ENCODE data around the gene BDKRB2. TPM values are rescaled to one million over a fixed set of nuclear protein-coding genes. Genes with fewer than 3 reads are reported as not detected.

BDKRB2 gene
- total and polyA plus RNA-seq, 9 donors = 0.40 to 3.3 (median 1.9) TPM

DNA sequence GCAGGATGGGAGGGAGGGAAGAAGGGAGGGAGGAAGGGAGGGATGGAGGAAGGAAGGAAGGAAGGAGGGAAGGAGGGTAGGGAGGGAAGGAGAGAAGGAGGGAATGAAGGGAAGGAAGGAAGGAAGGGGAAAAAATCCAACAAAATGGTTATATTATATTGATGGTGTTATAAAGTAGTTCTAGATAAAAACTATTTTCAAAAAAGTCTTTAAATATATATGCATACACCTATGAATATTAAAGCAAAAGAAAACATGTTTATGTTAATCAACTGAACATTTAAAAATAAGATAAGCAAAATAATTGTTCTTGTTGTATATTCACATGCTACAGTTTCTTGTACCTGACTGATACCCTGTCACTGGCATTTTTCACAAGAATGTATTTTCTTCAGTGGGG, 53.3 kb downstream of the BDKRB2 start:
- Histone ChIP-seq H3K4me3 (no peak overlapping the region), H3K27me3 (no peaks in the 10 kb centered on the region), H3K4me1 (ENCODE audit: insufficient read depth) (no peaks in the 10 kb centered on the region), H3K27ac (no peak overlapping the region), H3K36me3 (no peaks in the 10 kb centered on the region), H3K9me3 (no peaks in the 10 kb centered on the region)
- no peak for TF ChIP-seq POLR2A (IDR thresholded peaks at IDR 0.05)
- TF ChIP-seq CTCF (IDR thresholded peaks at IDR 0.05) = no peak
- no peak for TF ChIP-seq EP300 (IDR thresholded peaks at IDR 0.05)
- no peak for DNase-seq
- intact Hi-C loops (cut with DNase I) = no loop called here

DNA sequence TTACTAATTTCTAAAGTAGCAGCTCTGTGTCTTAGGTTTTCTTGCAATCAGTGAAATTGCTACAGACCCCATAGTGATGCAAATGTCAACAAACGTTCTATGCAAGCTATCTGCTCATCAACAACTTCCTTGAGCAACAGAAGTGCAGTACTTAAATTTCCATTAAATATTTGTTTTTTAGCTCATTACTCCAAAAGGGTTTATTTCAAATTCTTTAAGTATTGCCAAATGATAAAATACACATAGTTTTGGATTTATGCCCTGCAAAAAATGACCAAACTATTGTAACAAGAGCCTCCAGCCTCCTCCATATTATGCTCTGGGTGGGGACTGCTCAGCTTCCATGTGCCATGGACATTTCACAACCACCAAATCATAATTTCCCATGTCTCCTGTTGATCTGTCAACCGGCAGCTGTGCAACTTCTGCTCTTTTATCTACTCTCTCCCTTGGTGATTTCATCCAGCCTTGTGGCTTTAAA, 55.7 kb downstream of the BDKRB2 start:
- 27 to 32% (median 31%) methylated on average over 2 of the region's 2 CpGs for whole genome bisulfite sequencing, 3 donors
- H3K27ac ChIP-seq = no peak overlapping the region
- intact Hi-C loops (cut with DNase I) = loop anchor here in 1 of 4 donors (10.0 kb wide), 1 partner anchor 156 kb away; no protein-coding TSS in a partner anchor
- DNase-seq = no peak
- no peaks in the 10 kb centered on the region for H3K27me3 ChIP-seq
- H3K9me3 ChIP-seq = no peaks in the 10 kb centered on the region
- no peak overlapping the region for H3K4me3 ChIP-seq
- H3K36me3 ChIP-seq = no peaks in the 10 kb centered on the region
- TF ChIP-seq EP300 (IDR thresholded peaks at IDR 0.05) (no peak), CTCF (IDR thresholded peaks at IDR 0.05) (no peak), POLR2A (IDR thresholded peaks at IDR 0.05) (no peak)
- no peaks in the 10 kb centered on the region for H3K4me1 ChIP-seq (ENCODE audit: insufficient read depth)

DNA sequence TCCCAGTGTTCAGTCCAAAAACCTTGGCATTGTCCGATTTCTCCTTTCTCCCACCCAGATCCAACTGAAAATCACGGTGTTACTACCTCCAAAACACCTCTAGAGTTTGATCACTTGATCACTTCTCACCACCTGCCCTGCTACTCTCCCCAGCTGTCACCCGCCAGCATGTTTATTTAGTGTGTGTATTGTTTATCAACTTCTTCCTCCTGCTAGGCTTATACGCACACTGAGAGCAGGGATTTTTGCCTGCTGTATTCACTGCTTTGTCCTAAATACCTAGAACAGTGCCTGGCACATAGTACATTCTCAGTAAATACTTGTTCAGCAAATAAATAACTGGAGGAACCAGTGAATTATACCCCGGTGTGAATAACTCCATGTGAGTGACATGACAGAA, 56.4 kb downstream of the BDKRB2 start:
- no peak for DNase-seq
- TF ChIP-seq POLR2A (IDR thresholded peaks at IDR 0.05) (no peak), EP300 (IDR thresholded peaks at IDR 0.05) (no peak), CTCF (IDR thresholded peaks at IDR 0.05) (no peak)
- intact Hi-C loops (cut with DNase I) = loop anchor here in 1 of 4 donors (10.0 kb wide), 1 partner anchor 156 kb away; no protein-coding TSS in a partner anchor
- no peaks in the 10 kb centered on the region for H3K36me3 ChIP-seq
- 69 to 85% (median 75%) methylated on average over 5 of the region's 5 CpGs for WGBS, 3 donors
- H3K4me3 ChIP-seq = no peak overlapping the region
- no peak overlapping the region for H3K27ac ChIP-seq
- no peaks in the 10 kb centered on the region for H3K4me1 ChIP-seq (ENCODE audit: insufficient read depth)
- H3K27me3 ChIP-seq = no peaks in the 10 kb centered on the region
- H3K9me3 ChIP-seq = no peaks in the 10 kb centered on the region

GRCh38 chr14:96261772-96262655, 57.4 kb downstream of the BDKRB2 start:
- H3K4me3 ChIP-seq = no peak overlapping the region
- intact Hi-C loops (cut with DNase I) = loop anchor here in 1 of 4 donors (10.0 kb wide), 1 partner anchor 157 kb away; no protein-coding TSS in a partner anchor

More at GRCh38 chr14:96261772-96262655, 57.4 kb downstream of the BDKRB2 start:
- no peaks in the 10 kb centered on the region for H3K4me1 ChIP-seq (ENCODE audit: insufficient read depth)
- H3K9me3 ChIP-seq = no peaks in the 10 kb centered on the region
- H3K27ac ChIP-seq = no peak overlapping the region
- no peak for DNase-seq
- H3K27me3 ChIP-seq = no peaks in the 10 kb centered on the region
- no peaks in the 10 kb centered on the region for H3K36me3 ChIP-seq
- 58 to 69% (median 66%) methylated on average over 16 of the region's 16 CpGs for WGBS, 3 donors
- TF ChIP-seq EP300 (IDR thresholded peaks at IDR 0.05) (no peak), POLR2A (IDR thresholded peaks at IDR 0.05) (no peak), CTCF (IDR thresholded peaks at IDR 0.05) (no peak)

Measured in ovary (tissue), 9 donors.